Transverse colon (tissue), 4 donors: ENCODE data around the gene SLIT3. TPM values are rescaled to one million over a fixed set of nuclear protein-coding genes. Genes with fewer than 3 reads are reported as not detected.

ENCODE experiments used
- DNase-seq: peaks from one replicate; pipeline ENCODE4 v3.0.0-alpha.2; 2019
- H3K27ac ChIP-seq, 4 donors: fragments of 200-600 bp; sonication (generic); 2 replicates each; pipeline ENCODE4 v1.5.1; 2016 to 2018; ENCODE audit warnings: inconsistent platforms in 4 of 4
- H3K27me3 ChIP-seq: fragments of 200-600 bp; sonication (generic); 2 replicates; pipeline ENCODE4 v1.5.1; 2017; ENCODE audit warnings: inconsistent platforms
- H3K36me3 ChIP-seq, 4 donors: fragments of 200-600 bp; sonication (generic); 2 replicates each; pipeline ENCODE4 v1.5.1; 2017 to 2019; ENCODE audit warnings: inconsistent platforms in 4 of 4
- H3K4me1 ChIP-seq, 4 donors: fragments of 200-600 bp; sonication (generic); 2 replicates each; pipeline ENCODE4 v1.5.1; 2017 to 2020; ENCODE audit warnings: inconsistent platforms in 4 of 4
- H3K4me3 ChIP-seq, 4 donors: fragments of 200-600 bp; sonication (generic); 1 replicate in 1 of 4; 2 replicates in 3 of 4; pipeline versions ENCODE4 v1.5.1 to v1.6.1; 2017 to 2019; ENCODE audit warnings: inconsistent platforms in 4 of 4
- H3K9me3 ChIP-seq, 2 donors: fragments of 200-600 bp; sonication (generic); 2 replicates each; pipeline ENCODE4 v1.5.1; 2017 to 2019; ENCODE audit warnings: inconsistent platforms in 2 of 2
- EP300 ChIP-seq: sonication (generic); formaldehyde crosslinking; IDR thresholded peaks from one replicate; pipeline ENCODE4 v1.6.1; 2017; ENCODE audit warnings: antibody characterized with exemption, low read depth
- POLR2A ChIP-seq: fragments of 450-650 bp; IDR thresholded peaks from one replicate; pipeline ENCODE4 v1.6.1; 2016; ENCODE audit warnings: antibody characterized with exemption, mild to moderate bottlenecking, moderate library complexity
- POLR2AphosphoS5 ChIP-seq, 3 donors: sonication (generic); formaldehyde crosslinking; IDR thresholded peaks; one replicate each; pipeline ENCODE4 v1.6.1; 2016; ENCODE audit warnings: antibody characterized with exemption in 3 of 3
- WGBS, 2 donors: methylation state at CpG; one replicate each; pipeline ENCODE4 v1.1.5; 2018; ENCODE audit warnings: low coverage in 1 of 2; 5-methylcytosine and 5-hydroxymethylcytosine counted together
- in situ Hi-C, 4 donors: fragments of 200-750 bp; cut with MboI; loops; one replicate each; pipeline versions ENCODE4 v1.15.0 to v1.15.1; 2017; ENCODE audit warnings: low sequenced_read_pairs in 3 of 4, low pct_ligation_motif_present in 1 of 4, low pct_unique_long_range_greater_than_20kb in 1 of 4
- intact Hi-C: fragments of 100-400 bp; cut with DNase I; formaldehyde crosslinking; loops from one replicate; pipeline ENCODE4 v1.15.1; 2023; ENCODE audit warnings: low total_unique reads
- total RNA-seq, 4 donors: library from RNA; depleted of rRNA; stranded (reverse); fragments of >200 nt; gene quantifications; one replicate each; pipeline ENCODE4 v1.1.0, GENCODE V29; 2016
- TF ChIP-seq, protein P1 (sequence below), 5 experiments: fragments of 200-600 bp in 3 of 5; fragments of 450-650 bp in 2 of 5; sonication (generic) in 3 of 5; IDR thresholded peaks; 1 replicate in 2 of 5; 2 replicates in 3 of 5; pipeline ENCODE4 v1.5.1; 2016 to 2017; ENCODE audit warnings: antibody characterized with exemption in 5 of 5, inconsistent platforms in 3 of 5, mild to moderate bottlenecking in 2 of 5, moderate library complexity in 1 of 5

SLIT3 gene
- total RNA-seq, 4 donors from 2014 or later: 6.7 to 60.5 (median 9.6) TPM

GRCh38 chr5:169307646-169308045, 6.7 kb upstream of the SLIT3 start:
- in situ Hi-C loops (loop anchor here in 3 of 4 donors (10.0 to 25.0 kb wide), 2 partner anchors 320 to 323 kb away; no protein-coding TSS in a partner anchor), intact Hi-C loops (loop anchor here (10.0 kb wide), 2 partner anchors 163 to 633 kb away; no protein-coding TSS in a partner anchor)
- Histone ChIP-seq H3K36me3 (no peaks in the 10 kb centered on the region), H3K4me1 (no peaks in the 10 kb centered on the region), H3K4me3 (no peak overlapping the region), H3K9me3 (no peaks in the 10 kb centered on the region), H3K27me3 (peaks cover 20% of the 10 kb centered on the region), H3K27ac (no peak overlapping the region)
- TF ChIP-seq, protein P1, sequence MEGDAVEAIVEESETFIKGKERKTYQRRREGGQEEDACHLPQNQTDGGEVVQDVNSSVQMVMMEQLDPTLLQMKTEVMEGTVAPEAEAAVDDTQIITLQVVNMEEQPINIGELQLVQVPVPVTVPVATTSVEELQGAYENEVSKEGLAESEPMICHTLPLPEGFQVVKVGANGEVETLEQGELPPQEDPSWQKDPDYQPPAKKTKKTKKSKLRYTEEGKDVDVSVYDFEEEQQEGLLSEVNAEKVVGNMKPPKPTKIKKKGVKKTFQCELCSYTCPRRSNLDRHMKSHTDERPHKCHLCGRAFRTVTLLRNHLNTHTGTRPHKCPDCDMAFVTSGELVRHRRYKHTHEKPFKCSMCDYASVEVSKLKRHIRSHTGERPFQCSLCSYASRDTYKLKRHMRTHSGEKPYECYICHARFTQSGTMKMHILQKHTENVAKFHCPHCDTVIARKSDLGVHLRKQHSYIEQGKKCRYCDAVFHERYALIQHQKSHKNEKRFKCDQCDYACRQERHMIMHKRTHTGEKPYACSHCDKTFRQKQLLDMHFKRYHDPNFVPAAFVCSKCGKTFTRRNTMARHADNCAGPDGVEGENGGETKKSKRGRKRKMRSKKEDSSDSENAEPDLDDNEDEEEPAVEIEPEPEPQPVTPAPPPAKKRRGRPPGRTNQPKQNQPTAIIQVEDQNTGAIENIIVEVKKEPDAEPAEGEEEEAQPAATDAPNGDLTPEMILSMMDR (IDR thresholded peaks at IDR 0.05): no peak
- TF ChIP-seq EP300: no peak
- no peak for TF ChIP-seq POLR2AphosphoS5 (IDR thresholded peaks at IDR 0.05)
- no peak for TF ChIP-seq POLR2A
- 13 to 32% methylated on average over 2 of the region's 2 CpGs for WGBS, 2 donors
- no peak for DNase-seq

DNA sequence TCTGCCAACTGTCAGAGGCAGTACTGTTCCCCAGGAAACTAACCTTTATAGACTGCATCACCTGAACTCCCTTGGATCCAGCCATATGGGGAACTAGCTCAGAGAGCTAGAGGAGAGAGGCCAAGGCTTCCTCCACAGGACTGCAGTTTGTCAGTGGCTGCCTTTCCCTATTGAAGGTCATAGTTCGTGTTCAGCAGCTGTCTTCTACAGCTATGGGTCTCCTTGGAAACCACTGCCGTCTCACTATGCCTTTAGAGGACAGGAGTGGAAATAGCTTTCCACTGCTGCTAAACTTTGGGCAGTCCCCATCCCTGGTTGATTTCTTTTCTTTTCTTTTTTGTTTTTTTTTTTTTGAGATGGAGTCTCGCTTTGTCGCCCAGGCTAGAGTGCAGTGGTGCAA, 4.4 kb upstream of the SLIT3 start:
- in situ Hi-C loops: loop anchor here in 3 of 4 donors (10.0 to 25.0 kb wide), 2 partner anchors 318 to 321 kb away; no protein-coding TSS in a partner anchor
- Histone ChIP-seq H3K4me1 (peaks cover 0 to 15% (median 5%) of the 10 kb centered on the region in 4 donors), H3K36me3 (no peaks in the 10 kb centered on the region), H3K27me3 (peaks cover 38% of the 10 kb centered on the region), H3K4me3 (no peak overlapping the region), H3K27ac (no peak overlapping the region), H3K9me3 (no peaks in the 10 kb centered on the region)
- 75% methylated on average over 2 to 4 of the region's 4 CpGs for WGBS, 2 donors
- TF ChIP-seq EP300: no peak
- TF ChIP-seq POLR2A: no peak
- no peak for TF ChIP-seq POLR2AphosphoS5 (IDR thresholded peaks at IDR 0.05)
- TF ChIP-seq, protein P1 (IDR thresholded peaks at IDR 0.05): no peak
- intact Hi-C loops: loop anchor here (10.0 kb wide), 2 partner anchors 161 to 631 kb away; no protein-coding TSS in a partner anchor
- no peak for DNase-seq

DNA sequence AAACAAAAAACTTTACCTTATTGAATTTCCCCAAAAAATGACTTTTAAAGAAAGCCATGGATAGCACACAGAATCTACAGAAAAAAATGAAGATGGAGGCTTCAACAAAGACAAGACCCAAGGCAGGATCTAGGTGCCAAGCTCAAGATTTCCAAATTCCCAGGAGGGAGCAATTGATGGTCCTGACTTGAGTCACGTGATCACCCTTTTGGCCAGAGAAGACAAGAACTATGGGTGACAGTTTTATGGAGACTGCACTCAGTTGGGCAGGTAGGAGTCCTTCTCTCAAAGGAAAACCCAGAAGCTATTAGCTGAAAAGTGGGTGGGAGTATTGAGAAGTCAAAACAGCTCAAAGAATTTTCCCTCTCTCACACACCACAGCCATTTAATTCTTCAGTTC, 3.2 kb upstream of the SLIT3 start:
- peaks cover 50% of the 10 kb centered on the region for H3K27me3 ChIP-seq
- H3K27ac ChIP-seq: no peak overlapping the region
- H3K36me3 ChIP-seq: no peaks in the 10 kb centered on the region
- intact Hi-C loops (loop anchor here (10.0 kb wide), 2 partner anchors 159 to 629 kb away; no protein-coding TSS in a partner anchor), in situ Hi-C loops (loop anchor here in 3 of 4 donors (10.0 to 25.0 kb wide), 2 partner anchors 317 to 319 kb away; no protein-coding TSS in a partner anchor)
- DNase-seq: no peak
- peaks cover 0 to 15% (median 5%) of the 10 kb centered on the region in 4 donors for H3K4me1 ChIP-seq
- no peaks in the 10 kb centered on the region for H3K9me3 ChIP-seq
- 46% methylated on average over 1 of the region's 1 CpG; no CpG with 5 or more reads in 1 of the 2 donors for WGBS, 2 donors
- TF ChIP-seq POLR2AphosphoS5 (IDR thresholded peaks at IDR 0.05) (no peak), POLR2A (no peak), EP300 (no peak)
- TF ChIP-seq, protein P1 (IDR thresholded peaks at IDR 0.05): no peak
- no peak overlapping the region for H3K4me3 ChIP-seq

DNA sequence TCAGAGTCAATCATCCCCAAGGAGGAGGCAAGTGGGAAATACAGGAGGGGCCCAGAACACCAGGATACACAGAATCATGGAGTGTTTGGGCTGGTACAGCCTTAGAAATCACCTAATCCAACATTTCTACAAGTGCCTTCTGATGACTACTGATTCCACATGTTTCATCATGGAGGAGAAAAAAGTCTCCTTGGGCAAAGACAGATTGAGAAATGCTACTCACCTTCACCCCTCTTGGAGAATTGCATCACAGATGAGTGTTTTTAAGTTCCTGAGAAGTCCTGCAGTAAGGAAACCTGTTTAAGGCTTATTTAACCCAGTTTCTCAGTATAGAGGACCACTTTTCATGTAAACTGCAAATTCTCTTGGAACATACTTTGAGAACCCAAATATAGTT, 2.2 kb upstream of the SLIT3 start:
- in situ Hi-C loops (loop anchor here in 3 of 4 donors (10.0 to 25.0 kb wide), 2 partner anchors 316 to 318 kb away; no protein-coding TSS in a partner anchor), intact Hi-C loops (loop anchor here (2.0 to 10.0 kb wide), 3 partner anchors 158 to 628 kb away; no protein-coding TSS in a partner anchor)
- H3K4me1 ChIP-seq: peaks cover 0 to 15% (median 5%) of the 10 kb centered on the region in 4 donors
- H3K27me3 ChIP-seq: peaks cover 54% of the 10 kb centered on the region
- TF ChIP-seq POLR2AphosphoS5 (IDR thresholded peaks at IDR 0.05) (no peak), EP300 (no peak), POLR2A (no peak)
- TF ChIP-seq, protein P1 (IDR thresholded peaks at IDR 0.05): no peak
- H3K4me3 ChIP-seq: no peak overlapping the region
- H3K9me3 ChIP-seq: no peaks in the 10 kb centered on the region
- no peak for DNase-seq
- H3K36me3 ChIP-seq: no peaks in the 10 kb centered on the region
- H3K27ac ChIP-seq: no peak overlapping the region
